ENCODE measurements around the gene TICAM2.

Gene TICAM2

DNA sequence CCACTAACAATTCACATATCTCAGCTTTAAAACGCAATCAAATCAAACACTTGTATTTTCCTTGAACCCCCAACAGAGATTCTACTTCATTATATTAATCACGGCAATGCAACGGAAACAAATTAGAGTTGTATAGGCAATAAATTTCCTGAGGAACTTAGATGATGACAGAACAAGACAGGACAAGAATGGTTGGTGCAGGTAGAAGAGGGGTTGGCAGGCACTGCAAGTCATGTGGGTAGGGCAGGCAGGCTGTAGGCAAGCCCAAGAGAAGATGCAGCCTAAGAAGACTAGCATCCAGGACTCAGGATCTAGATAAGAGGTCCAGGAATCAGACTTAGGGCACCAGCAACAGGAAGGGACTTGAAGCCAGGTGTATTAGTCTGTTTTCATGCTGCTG, 41.1 kb downstream of the TICAM2 start:
- DNase-seq: no peak

DNA sequence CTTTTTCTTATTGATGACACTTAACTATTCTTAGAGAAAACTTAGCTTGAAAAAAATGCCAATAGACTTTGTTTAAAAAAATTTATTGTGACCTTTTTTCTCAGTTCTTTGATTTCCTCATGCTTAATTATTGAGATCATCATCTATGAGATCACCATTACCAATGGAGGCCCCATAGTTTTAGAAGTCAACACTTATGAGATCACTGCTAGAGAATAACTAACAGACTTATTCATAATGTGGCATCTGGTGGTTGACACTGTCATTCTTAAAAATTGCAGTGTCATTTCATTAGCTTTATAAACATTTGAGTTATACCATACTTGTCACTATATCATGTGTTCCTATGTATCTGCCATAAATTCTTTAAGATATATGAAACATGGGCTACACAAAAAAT, 42.8 kb downstream of the TICAM2 start:
- DNase-seq: no peak

DNA sequence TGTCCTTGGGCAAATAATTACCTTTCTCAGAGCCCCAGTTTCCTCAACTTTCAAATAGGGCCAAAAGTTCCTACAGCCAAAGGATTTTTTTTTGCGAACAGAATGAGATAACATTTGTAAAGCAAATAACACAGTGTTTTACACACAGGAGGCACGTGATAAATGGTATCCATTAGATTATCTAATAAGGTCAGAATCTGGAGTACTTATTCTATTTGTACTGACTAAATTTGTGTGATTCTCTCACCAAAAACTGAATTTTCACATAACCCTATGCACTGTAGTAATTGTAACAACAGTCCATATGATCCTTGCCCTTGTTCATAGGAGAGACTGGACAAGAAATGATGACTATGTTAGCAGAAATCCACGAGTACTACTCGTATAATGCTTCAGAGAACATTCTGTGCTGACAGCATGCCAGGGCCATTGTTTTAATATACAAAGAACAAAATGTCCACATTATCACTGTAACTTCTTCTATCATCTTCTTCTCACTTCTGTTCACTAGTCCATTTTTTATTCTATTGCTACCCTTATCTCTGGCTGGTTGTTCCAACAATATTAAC, 43.8 kb downstream of the TICAM2 start:
- no peak for DNase-seq

DNA sequence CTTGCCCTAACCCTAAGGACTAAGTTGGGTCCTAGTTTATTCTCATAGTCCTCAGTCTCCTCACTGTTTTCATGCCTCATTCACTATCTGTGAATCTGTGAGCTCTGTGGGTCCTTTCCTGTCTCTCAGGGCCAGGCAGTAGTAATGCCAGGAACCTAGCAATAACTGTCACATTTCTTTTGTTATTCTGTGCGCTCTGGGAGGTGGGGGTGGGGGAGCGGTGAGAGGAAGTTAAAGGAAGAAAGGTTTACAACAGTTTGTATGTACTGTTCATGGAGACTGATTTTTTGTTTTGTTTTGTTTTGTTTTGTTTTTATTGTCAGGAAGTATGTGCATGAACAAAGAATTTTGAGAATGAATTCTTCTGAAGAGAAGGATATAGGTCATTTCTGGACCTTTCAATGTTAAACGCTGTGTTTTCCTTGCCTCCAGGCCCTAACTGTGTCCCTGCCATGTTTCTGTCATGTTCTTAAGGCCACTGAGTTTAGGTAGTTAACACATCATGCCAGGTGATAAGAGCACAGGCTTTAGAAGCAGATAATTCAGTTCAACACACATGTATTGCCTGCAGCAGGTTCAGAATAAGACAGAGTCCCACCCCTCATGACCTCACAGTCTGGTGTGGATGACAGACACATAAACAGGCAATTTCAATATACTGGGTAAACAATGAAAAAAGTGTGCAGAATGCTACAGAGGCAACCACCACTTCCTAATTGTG, 44.5 kb downstream of the TICAM2 start:
- DNase-seq: no peak

DNA sequence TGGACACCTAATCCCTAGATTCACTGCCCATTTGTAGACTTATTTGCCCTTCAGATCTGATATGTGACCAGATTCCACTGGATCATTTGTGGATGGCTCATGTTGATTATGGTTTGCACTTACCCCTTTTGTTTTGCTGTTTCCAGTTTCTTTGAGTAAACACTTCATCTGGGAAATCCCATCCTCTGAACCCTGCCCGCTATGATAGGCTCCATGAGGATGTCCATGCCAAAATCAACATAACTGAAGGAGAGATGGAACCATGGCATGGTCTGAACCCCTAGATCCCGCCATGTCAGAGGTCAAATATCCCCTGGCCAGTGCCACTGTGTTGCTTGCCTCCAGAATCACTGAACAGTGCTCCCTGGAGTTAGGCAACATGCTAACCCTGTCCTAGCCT, 46.0 kb downstream of the TICAM2 start:
- DNase-seq: no peak

DNA sequence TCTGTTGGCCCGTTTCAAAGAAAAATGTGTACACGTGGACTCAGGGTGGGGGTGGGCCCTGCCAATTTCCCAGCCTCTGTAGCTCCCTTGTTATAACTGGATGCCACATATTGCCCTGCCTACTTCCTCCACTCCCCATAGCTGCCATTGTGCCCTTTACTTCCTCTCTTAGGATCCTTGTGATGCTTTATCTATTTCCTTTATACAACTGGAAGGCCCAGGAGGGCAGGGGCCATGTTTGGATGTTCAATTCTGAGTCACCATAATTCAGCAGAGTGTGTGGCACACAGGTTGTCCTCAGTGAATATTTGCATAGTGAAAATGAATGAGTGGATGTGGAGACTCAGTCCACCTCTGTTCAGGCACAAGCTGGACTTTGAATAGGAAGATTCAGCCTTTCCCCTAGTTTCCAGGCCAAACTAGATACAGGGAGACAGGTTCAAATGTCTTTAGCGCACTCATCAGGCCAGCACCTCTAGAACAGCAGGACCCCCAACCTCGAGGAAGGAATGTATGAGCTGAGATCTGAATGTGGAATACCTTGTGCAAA, 47.1 kb downstream of the TICAM2 start:
- DNase-seq: no peak

DNA sequence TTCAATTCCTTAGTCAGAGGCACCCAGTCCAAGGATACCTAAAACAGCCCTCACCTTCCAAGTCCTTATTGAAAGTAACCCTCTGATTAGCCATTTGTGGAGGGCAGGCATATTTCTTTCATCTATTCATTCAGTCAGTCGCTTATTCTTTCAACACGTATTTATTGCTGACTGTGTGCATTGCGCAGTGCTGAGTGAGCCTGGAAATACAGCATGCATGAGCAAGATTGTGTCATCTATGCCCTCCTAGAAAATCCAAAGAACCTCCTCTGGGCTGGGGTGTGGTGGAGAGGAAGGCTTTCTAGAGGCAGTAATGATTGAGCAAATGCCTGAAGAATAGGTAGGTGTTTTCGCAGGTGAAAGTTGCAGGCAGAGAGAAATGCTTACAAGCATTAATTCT, 49.2 kb downstream of the TICAM2 start:
- DNase-seq: no peak

DNA sequence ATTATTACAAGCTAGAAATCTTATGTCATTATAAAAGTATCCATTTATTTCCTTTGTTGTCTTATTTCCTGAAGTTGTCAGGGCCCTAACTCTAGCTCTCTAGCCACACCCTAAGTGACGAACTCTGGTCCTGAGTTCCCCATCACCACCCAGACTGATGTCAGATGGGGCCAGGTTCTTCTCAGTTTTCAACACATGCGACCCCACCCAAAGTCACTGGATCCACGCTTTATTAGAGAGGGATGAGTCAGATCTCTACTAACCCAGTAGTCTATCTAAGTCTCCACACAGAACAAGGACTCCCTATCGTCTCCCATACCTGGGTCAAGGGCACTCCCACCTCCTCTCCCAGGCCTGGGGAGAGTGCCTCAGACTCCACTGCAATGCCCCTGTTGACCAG, 50.9 kb downstream of the TICAM2 start:
- DNase-seq: no peak

DNA sequence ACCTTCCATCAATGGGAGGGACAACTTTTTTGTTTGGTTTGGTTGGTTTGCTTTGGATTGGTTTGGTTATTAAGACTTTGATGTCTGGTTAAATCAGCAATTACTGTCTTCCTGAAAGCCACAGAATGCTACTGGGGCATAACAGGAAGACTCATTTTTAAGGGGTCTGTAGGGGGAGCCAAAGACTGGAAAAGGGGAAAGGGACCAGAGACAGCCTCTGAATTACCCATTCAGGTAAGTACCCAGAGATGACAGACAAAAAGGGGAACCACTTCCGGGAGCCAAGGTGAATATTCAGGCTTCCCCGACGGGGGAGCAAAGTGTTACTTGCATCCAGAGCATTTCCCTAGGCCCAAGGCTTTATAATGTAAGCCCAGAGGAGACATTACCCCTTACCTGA, 53.1 kb downstream of the TICAM2 start:
- DNase-seq: no peak

DNA sequence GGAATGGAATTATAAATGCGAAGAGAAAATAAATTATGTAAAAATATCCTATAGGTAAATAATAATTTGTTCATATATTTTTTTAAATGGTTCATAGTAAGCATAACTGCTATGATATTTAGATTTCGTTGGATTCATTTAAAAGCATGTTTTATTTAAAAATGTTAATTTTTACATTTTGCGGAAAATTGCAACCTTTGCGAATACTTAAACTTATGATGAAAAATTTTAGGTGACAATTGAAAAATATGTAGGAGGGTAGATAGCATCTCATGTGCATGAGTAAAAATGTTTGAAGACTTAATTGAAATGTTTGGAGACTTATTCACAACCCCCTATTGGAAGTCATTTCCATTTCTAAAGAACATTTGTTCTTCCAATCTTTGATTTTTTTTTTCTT, 53.6 kb downstream of the TICAM2 start:
- no peak for DNase-seq

DNA sequence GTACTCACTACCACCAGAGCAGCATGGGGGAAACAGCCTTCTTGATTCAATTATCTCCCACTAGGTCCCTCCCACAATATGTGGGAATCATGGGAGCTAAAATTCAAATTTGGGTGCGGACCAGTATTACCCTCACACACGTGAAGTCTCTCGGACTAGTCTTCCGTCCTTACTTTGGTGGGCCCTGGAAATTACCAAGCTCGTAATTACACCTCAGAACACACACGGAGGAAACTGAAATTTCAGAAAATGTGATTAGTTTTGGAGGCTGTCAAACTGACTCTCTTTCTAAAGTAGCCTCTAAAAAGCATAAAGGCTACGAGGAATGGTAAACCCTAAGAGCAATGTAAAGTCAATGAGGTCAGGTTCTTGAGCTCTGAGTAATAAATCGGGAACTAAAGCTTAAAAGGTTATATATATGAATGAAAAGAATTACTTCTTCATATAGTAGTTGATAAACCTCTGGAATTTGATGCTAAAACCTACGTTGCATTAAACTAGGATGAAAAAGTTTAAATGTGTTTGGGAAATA, 56.9 kb downstream of the TICAM2 start:
- DNase-seq: no peak

DNA sequence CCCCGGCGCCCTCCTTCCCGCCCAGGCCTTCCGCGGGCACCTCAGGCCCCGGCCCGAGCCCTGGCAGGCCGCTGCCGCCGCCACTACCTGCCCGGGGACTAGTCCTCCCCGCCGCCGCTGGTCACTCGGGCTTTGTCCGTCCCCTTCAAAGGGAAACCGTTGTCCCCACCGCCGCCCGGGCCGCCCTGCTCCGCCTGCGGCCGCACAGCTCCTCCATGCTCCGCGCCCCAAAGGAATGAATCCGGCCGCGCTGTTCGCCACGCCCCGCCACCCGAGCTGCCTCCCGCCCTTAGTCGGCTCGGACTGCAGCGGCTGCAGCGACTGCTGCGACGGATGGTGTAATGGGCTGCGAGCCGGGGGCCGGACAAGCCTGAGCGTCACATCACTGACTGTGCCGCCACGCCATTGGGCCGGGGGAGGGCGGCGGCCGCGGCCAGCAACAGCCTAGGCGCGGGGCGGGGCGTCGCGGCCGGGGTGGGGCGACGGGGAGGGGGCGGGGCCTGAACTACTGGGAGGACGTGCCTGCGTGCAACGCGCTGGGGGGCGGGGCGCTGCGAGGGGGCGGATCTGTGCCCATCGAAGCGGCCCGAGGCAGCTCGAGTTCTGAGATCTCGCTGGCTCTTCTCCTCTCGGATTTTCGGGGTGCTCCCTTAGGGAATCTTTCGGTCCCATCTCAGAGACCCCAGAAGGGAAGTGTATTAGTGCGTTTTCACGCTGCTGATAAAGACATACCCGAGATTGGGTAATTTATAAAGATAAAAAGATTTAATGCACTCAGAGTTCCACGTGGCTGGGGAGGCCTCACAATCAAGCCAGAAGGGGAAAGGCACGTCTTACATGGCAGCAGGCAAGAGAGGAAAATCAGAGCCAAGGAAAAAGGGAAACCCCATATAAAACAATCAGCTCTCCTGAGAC, 57.6 kb downstream of the TICAM2 start, which contains the start of gene FEM1C:
TSS of gene FEM1C (minus strand) at position 340 of the 915 bp plus-strand sequence. CDS start 1,282 bp downstream, outside the sequence.
- peak; percentile 63 for DNase-seq

DNA sequence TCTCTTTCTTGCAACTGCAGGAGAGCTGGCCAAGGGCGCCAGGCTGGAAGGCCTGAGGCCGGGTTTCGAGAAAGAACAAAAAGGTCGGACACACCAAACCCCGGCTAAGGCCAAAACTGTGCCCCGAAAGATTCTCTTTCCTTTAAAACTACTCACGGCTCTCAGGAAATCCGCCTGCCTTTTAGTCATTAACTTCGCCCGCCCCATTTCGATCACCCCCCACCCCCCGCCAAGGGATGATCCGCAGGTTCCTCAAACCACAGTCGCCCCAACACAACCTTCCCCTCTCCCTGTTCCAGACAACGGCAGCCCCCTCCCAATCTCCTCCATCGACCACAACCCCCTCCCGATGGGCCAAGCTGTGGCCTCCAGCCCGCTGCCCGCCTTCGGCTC, 58.2 kb downstream of the TICAM2 start:
- peak; percentile 62 for DNase-seq

DNA sequence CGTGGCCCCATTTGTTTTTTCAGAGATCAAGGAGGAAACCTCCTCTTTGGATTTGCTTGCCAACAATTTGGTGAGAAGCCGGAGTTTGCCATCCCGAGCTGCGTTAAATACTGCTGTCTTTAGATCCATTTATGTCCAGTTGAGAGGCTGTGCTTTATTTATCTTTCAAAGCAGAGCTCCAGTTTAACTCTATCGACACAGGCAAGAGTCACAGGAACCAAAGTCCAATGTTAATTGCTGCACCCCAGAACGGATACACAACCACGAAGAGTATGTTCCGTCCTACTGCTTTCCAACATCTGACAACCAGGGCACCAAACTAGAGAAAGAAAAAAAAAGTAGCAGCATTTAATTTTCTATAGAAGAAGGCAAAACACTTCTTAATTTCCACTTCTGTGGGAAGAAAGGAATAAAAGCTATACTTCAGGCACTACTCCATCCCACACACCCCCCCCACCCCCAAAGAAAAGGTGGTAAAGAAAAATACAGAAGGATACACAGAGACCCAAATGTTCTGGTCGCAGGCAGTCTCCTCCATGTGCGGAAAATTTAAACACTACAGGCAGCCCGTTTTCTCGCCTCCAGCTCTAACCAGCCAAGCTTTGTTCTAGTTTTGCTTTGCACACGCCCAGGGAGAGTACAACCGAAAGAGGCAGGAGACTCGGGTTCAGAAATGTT, 58.8 kb downstream of the TICAM2 start:
- DNase-seq: peak; percentile 62

DNA sequence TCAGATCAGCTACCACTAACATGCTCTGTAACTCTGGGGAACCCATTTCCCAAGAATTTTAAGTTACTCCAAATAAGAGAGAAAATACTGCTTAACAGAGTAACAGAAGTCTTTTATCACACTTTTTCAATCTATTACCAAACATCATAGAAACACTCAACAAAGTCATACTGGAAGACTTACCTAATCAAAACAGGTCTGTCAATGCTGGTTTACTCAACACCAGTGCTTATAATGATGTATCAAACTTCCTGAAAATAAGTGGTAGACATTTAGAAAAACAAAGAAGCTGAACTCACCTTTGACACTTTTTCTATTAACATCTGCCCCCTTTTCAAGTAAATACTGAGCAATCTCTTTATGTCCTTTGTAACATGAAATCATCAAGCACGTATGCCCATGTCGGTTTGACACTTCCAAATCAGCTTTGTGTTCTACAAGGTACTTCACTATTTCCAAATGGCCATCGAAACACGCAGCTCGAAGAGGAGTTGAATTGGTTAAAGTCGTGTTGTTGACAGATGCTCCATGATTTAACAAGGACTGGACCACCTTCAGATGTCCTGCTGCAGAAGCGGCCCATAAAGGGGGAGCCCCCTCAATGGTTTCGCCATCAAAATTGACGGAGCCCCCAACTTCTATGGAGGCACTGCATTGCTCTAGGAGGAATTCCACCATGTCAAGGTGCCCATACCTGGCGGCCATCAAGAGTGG, 59.5 kb downstream of the TICAM2 start:
- DNase-seq: no peak

DNA sequence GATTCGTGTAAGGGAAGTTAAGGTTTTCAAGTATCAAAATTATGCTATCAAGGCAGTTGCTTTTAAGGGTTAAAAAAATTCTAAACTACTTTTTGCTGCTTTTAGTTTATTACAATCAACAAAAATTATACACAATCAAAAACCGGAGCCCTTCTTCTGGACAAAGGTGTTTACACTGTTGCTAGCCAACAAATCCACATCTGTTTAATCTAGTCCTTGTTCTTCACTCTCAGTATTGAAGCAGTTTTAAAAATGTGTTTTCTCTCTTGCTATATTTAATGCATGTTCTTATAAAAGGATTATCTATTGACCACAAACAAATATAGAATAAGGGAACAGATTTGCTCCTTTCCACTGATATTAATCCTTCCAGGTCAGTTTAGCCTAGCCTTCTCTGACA, 60.2 kb downstream of the TICAM2 start:
- peak; percentile 2 for DNase-seq

DNA sequence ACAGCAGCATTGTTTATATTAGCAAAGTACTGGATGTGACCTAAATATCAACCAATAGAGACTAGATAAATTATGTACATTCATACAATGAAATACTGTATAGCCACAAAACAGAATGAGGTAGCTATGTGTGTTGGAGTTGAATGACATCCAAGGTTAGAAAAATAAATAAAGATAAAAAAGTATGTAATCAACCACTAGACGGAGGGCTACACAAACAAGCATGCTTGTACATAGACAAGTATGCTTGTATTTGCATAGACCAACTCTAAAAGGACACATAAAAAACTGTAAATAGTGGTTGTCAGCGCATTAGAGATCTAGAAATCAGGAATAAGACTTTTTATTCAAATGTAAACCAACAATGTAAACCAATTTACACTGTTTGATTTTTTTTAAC, 60.7 kb downstream of the TICAM2 start:
- DNase-seq: no peak

DNA sequence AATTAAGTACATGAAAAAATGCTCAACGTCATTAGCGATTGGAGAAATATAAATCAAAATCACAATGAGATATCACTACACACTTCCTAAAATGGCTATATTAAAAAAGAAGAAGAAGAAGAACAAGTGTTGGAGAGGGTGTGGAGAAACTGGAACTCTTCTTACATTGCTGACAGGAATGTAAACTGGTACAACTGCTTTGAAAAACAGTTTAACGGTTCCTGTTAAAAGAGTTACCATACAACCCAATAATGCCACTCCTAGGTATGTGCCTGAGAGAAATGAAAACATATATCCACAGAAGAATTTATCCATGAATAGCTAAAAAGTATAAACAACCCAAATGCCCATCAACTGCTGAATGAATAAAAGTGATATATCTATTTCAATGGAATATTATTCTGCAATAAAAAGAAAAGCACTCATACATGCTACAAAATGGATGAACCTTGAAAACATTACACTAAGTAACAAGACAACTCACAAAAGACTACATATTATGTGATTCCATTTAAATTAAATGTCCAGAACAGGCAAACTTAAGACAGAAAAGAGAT, 66.7 kb downstream of the TICAM2 start:
- DNase-seq: no peak

DNA sequence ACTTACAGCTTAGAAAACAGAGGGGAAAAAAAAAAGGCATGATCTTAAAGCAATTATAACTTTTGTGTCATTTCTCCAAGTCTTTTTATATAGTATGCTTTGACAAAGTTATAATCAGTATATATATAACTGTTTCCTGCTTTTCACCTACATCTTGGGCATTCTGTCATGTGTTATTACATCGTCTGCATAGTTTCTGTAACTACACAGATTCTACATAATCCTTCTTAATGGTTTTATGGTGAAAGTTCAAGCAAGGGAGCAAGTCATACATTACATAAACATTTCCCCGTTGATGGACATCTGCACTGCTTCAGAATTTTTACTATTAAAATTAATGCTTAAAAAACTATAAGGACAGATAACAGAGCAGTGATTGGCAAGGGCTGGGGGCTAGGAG, 69.8 kb downstream of the TICAM2 start:
- DNase-seq: no peak

DNA sequence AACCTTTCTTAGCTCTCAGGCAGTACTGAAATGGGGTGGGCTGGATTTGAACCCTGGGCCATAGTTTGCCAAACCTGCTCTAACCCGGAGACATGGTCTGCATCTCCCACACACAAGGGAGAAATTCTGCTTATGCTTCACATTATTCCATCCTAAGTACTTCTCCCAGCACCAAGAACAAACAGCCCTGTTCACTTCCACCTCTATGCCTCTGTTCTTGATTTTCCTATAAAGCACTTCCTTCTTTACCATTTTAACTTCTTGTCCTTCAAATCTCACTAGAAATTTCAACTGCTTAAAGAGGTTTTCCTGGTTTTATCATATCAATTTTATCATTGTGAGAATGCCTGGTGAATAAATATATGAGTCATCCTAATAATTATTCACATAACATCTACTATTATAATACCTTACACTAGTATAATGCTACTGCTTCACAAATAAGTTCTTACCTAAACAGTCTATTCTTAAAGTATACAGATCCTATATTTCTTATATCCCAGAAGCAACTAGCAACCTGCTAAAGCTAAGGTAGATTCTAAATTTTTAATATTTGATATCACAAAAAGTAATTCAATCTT, 70.4 kb downstream of the TICAM2 start:
- no peak for DNase-seq

DNA sequence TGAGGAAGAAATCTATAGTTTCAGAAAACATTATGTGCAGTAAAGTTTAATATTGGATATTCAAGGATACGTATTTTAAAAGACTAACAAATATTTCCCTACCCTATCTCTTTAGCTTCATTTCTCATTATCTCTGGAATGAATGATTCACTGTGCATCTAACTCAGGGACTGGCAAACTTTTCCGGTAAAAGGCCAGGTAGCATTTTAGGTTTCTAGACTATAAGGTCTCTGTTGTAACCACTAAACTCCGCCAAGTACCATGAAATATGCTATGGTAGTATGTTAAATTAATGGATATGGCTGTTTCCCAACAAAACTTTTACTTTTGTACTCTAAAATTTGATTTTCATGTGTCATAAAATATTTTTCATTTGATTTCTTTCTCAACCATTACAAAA, 70.9 kb downstream of the TICAM2 start:
- DNase-seq: no peak
